ENCODE results near the gene GAPDH.

GAPDH gene

GRCh38 chr12:6527711-6528110 is 6.6 kb upstream of the GAPDH start:
- no peak for ATAC-seq
- no peak for TF ChIP-seq RARB (CRISPR knock-in tag; IDR thresholded peaks at IDR 0.05)
- no peak for TF ChIP-seq ZNF8 (CRISPR knock-in tag; IDR thresholded peaks at IDR 0.05)
- no peak for TF ChIP-seq ZNF565 (CRISPR knock-in tag; conservative IDR thresholded peaks at IDR 0.05; ENCODE audit: low read depth)
- TF ChIP-seq ZFP30 (CRISPR knock-in tag; IDR thresholded peaks at IDR 0.05), result no peak
- TF ChIP-seq ZNF70 (CRISPR knock-in tag; IDR thresholded peaks at IDR 0.05), result no peak
- no peak for TF ChIP-seq ZFP3 (CRISPR knock-in tag; IDR thresholded peaks at IDR 0.05)
- TF ChIP-seq ISL1 (CRISPR knock-in tag; IDR thresholded peaks at IDR 0.05), result no peak

- TF ChIP-seq ZFP3 (CRISPR knock-in tag; IDR thresholded peaks at IDR 0.05), result no peak
- TF ChIP-seq ESRRG (CRISPR knock-in tag; IDR thresholded peaks at IDR 0.05), result no peak
- TF ChIP-seq ZFP30 (CRISPR knock-in tag; IDR thresholded peaks at IDR 0.05), result no peak
- TF ChIP-seq SNAI2 (CRISPR knock-in tag; IDR thresholded peaks at IDR 0.05), result no peak
- no peak for TF ChIP-seq CSRNP3 (CRISPR knock-in tag; IDR thresholded peaks at IDR 0.05)
- no peak for TF ChIP-seq ZNF565 (CRISPR knock-in tag; conservative IDR thresholded peaks at IDR 0.05; ENCODE audit: low read depth)
- TF ChIP-seq ARNTL (CRISPR knock-in tag; IDR thresholded peaks at IDR 0.05; ENCODE audit: borderline replicate concordance, low read depth), result no peak
- no peak for TF ChIP-seq TSHZ2 (CRISPR knock-in tag; IDR thresholded peaks at IDR 0.05)
- no peak for ATAC-seq
Observed at GRCh38 chr12:6528539-6529235, 5.6 kb upstream of the GAPDH start.

- ATAC-seq, result no peak
- TF ChIP-seq ESRRG (CRISPR knock-in tag; IDR thresholded peaks at IDR 0.05) (no peak), BACH2 (CRISPR knock-in tag; IDR thresholded peaks at IDR 0.05; ENCODE audit: borderline replicate concordance) (no peak), PATZ1 (CRISPR knock-in tag; IDR thresholded peaks at IDR 0.05; ENCODE audit: borderline replicate concordance) (no peak), ISL1 (CRISPR knock-in tag; IDR thresholded peaks at IDR 0.05) (no peak), CREB5 (CRISPR knock-in tag; IDR thresholded peaks at IDR 0.05; ENCODE audit: low read depth) (no peak), CSDC2 (CRISPR knock-in tag; IDR thresholded peaks at IDR 0.05) (no peak), RARB (CRISPR knock-in tag; IDR thresholded peaks at IDR 0.05) (no peak), TCF4 (CRISPR knock-in tag; IDR thresholded peaks at IDR 0.05; ENCODE audit: borderline replicate concordance) (no peak), ZNF8 (CRISPR knock-in tag; IDR thresholded peaks at IDR 0.05) (no peak), ZC3H10 (CRISPR knock-in tag; IDR thresholded peaks at IDR 0.05) (no peak), POU6F1 (CRISPR knock-in tag; IDR thresholded peaks at IDR 0.05; ENCODE audit: borderline replicate concordance, low read depth) (no peak), ZNF565 (CRISPR knock-in tag; conservative IDR thresholded peaks at IDR 0.05; ENCODE audit: low read depth) (no peak), TSHZ2 (CRISPR knock-in tag; IDR thresholded peaks at IDR 0.05) (no peak), ZNF70 (CRISPR knock-in tag; IDR thresholded peaks at IDR 0.05) (no peak), OSR1 (CRISPR knock-in tag; IDR thresholded peaks at IDR 0.05) (no peak), PPARA (CRISPR knock-in tag; IDR thresholded peaks at IDR 0.05; ENCODE audit: borderline replicate concordance) (no peak), CSRNP3 (CRISPR knock-in tag; IDR thresholded peaks at IDR 0.05) (no peak), GLIS3 (CRISPR knock-in tag; IDR thresholded peaks at IDR 0.05) (no peak)
Observed at GRCh38 chr12:6529291-6529737, 5.0 kb upstream of the GAPDH start.
